ENCODE data around the gene LCN15.
"Not testable (repeated sequence)": the region's sequence is repeated elsewhere in the genome, so short reads cannot be mapped to it uniquely, and the experiment has no call there.

Gene LCN15

DNA sequence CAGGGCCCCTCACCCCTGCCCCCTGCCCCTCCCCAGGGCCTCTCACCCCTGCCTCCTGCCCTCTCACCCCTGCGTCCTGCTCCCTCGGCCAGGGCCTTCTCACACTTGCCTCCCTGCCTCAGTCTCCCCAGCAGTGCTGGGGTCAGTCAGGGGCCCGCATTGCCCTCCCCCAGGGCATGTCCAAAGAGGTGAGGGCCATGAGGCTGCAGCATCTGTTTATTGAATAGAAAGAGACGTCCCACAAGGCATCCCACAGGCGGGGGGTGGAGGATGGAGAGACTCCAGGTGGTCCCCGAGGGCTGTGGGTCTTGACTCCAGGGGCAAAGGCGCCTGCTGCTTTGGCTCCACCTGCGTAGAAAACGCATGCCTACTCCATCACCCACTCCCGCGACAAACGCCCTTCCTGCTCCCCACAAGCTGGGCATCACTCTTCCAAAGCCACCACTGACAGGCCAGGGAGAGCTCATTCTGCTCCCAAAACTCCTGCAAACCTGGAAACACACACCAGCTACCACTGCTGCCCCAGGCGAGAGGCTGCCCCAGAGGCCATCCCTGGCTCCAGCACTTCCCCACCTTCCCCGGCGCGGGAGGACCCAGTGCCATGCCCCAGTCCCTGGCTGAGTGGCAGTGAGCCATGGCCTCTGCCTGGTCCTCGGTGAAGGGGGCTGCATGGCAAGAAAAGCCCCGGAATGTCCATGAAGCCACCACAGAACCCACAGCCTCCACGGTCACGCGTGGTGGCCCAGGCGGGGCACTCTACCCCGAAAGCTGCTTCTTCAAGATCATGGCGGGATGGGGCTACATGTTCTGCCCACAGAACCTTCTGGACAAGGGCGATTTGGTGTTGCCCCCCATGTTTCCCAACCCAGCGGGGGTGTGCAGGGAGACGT lies 4.6 kb downstream of the LCN15 start:
- TF ChIP-seq, protein P1, sequence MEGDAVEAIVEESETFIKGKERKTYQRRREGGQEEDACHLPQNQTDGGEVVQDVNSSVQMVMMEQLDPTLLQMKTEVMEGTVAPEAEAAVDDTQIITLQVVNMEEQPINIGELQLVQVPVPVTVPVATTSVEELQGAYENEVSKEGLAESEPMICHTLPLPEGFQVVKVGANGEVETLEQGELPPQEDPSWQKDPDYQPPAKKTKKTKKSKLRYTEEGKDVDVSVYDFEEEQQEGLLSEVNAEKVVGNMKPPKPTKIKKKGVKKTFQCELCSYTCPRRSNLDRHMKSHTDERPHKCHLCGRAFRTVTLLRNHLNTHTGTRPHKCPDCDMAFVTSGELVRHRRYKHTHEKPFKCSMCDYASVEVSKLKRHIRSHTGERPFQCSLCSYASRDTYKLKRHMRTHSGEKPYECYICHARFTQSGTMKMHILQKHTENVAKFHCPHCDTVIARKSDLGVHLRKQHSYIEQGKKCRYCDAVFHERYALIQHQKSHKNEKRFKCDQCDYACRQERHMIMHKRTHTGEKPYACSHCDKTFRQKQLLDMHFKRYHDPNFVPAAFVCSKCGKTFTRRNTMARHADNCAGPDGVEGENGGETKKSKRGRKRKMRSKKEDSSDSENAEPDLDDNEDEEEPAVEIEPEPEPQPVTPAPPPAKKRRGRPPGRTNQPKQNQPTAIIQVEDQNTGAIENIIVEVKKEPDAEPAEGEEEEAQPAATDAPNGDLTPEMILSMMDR (IDR thresholded peaks at IDR 0.05; ENCODE audit: extremely low read depth, missing control alignments) = no peak

DNA sequence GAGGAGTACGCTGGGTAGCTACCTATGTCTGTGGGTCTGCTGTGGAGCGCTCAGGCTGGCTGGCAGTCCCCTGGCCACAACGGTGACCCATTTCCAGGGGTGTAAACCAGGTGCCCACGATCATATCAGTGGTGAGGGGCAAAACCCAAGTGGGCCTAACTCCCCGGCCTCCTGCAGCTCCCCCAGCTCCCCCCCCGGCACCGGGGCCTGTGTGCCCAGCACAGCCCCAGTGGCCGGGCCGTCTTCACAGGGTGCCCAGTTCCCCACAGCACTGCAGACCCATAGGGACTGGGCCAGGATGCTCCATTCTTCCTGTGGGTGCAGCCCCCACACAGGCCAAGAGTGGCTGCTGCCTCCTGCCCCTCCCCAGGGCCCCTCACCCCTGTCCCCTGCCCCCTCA lies 5.3 kb downstream of the LCN15 start:
- TF ChIP-seq, protein P1 (IDR thresholded peaks at IDR 0.05; ENCODE audit: extremely low read depth, missing control alignments) = no peak
- DNase-seq (ENCODE audit: low spot score) = no peak

More for the DNA sequence above, 4.6 kb downstream of the LCN15 start:
- no peak for DNase-seq (ENCODE audit: low spot score)

DNA sequence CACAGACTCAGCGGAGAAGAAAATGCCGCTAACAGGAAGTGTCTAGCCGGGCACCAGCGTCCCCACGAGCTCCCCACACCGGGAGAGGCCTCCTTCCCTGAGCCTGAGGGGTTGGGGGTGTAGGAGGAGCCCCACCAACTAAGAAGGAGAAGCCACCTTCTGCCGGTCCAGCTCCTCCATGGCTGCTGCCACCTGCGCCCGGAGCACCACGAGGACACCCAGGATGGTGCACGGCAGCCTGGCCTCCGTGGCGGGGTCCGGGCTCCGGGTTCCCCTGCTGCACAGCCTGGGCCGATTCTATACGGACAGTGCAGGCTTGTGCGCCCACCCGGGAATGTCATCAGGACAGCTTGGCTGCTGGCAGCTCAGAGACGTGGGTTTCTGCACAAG lies 6.6 kb downstream of the LCN15 start:
- TF ChIP-seq, protein P1 (IDR thresholded peaks at IDR 0.05; ENCODE audit: extremely low read depth, missing control alignments) = no peak
- no peak for DNase-seq (ENCODE audit: low spot score)

GRCh38 chr9:136757328-136757727 lies 7.0 kb downstream of the LCN15 start:
- TF ChIP-seq, protein P1 (IDR thresholded peaks at IDR 0.05; ENCODE audit: extremely low read depth, missing control alignments) = no peak
- DNase-seq (ENCODE audit: low spot score) = no peak

GRCh38 chr9:136756836-136757235 lies 7.5 kb downstream of the LCN15 start:
- TF ChIP-seq, protein P1 (IDR thresholded peaks at IDR 0.05; ENCODE audit: extremely low read depth, missing control alignments) = no peak
- DNase-seq (ENCODE audit: low spot score) = no peak

DNA sequence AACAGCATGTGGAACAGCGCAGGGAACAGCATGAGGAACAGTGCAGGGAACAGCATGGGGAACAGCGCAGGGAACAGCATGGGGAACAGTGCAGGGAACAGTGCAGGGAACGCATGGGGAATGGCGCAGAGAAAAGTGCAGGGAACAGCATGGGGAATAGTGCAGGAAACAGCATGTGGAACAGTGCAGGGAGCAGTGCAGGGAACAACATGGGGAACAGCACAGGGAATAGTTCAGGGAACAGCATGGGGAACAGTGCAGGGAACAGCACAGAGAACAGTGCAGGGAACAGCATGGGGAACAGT lies 8.2 kb downstream of the LCN15 start:
- TF ChIP-seq, protein P1 (IDR thresholded peaks at IDR 0.05; ENCODE audit: extremely low read depth, missing control alignments) = no peak
- no peak for DNase-seq (ENCODE audit: low spot score)

DNA sequence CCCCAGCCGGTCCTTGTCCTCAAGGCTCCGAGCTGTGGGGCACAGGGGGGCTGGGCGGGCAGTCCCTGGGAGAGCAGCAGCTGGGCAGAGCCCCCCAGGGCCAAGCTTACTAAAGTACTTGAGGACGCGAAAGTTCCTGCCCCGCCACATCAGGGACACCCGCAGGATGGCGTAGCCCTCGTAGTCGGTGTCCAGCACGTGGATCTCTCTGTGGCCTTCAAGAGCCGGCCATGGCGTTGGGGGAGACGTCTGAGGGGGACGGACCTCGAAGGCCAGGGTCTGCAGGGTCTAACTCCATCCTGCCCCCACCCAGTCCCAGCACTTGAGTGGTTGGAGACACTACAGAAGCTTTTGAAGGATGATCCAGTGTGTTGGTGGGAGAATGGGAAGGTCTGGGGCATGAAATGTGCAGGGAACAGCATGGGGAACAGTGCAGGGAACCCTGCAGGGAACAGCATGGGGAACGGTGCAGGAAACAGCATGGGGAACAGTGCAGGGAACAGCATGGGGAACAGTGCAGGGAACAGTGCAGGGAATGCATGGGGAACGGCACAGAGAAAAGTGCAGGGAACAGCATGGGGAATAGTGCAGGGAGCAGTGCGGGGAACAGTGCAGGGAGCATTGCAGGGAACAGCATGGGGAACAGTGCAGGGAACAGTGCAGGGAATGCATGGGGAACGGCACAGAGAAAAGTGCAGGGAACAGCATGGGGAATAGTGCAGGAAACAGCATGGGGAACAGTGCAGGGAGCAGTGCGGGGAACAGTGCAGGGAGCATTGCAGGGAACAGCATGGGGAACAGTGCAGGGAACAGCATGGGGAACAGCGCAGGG lies 8.8 kb downstream of the LCN15 start:
- not testable (repeated sequence) for DNase-seq (ENCODE audit: low spot score)
